SIG-M5 (cell line): ENCODE data around the gene ITGAL.
"Not testable (repeated sequence)": the region's sequence is repeated elsewhere in the genome, so short reads cannot be mapped to it uniquely, and the experiment has no call there.

Source experiments
- DNase-seq: peaks from one replicate; lab custom pipeline; 2025; lab: John Stamatoyannopoulos, UW

ITGAL gene

GRCh38 chr16:30526137-30526822 is 53.7 kb downstream of the ITGAL start, which contains the start of gene ZNF768:
Gene ZNF768 (minus strand): TSS chr16:30526566. CDS start chr16:30526413, 153 bp downstream.
- no peak for DNase-seq

DNA sequence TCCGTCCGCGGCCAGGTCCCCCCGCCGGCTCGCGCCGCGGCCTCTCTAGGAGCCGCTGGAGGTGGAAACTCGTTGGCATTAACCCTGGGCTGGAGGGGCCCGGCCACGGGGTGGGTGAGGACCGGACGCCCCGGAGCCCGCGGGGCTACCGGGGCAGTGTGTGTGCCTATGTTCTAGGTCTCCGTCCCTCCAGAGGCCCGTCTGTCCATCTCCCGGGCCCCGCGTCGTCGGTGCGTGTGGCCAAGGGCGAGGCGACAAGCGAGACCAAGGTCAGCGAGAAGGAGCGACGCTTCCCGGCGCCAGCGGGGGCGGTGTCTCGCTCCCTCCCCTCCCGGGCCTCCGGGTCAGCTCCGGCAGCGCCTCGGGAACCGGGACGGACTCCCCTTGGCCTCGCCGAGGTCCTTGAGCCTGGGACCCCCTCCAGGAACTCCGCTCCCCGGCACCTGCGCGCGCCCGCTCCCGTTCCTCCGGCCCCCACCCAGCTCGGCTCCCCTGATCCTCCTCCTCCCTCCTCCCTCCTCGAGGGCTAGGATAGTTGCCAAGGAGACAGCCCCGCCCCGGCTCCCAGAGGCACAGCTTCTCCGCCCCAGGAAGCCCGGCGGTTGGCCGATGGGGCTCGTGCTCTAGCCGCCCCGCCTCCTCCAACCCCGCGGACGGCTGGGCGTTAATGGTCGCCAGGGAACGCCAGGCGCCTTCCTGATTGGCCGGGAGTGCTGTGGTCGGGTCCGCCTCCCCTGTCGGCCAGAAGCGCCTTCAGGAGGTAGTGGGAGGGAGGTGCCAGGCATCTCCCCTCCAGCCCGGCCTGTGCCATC is 54.5 kb downstream of the ITGAL start:
- DNase-seq, result peak; percentile 75

DNA sequence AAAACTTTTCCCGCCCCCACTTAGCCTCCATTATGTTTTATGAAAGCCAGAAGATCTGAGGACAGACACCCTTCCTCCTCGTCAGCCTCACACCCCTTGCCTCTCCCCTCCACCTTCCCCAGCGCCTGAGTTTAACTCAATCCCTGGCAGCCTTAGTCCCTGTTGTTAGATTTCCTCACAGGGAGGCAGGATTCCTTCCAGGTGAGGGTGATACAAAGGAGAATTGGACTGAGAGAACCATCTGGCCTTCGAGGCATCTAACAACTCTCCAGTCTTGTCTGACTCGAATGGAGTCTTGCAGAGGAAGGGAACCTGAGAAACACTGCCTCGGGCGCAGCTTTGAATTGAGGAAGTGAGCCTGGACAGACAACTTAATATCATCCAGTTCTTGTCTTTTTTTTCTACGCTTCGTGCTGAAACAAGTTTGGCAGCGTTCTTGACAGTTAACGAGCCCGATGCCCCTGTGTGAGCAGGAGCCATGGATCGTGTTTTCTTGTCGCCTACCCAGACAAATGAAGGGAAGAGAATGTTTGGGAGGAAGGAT is 55.2 kb downstream of the ITGAL start:
- peak; percentile 72 for DNase-seq

DNA sequence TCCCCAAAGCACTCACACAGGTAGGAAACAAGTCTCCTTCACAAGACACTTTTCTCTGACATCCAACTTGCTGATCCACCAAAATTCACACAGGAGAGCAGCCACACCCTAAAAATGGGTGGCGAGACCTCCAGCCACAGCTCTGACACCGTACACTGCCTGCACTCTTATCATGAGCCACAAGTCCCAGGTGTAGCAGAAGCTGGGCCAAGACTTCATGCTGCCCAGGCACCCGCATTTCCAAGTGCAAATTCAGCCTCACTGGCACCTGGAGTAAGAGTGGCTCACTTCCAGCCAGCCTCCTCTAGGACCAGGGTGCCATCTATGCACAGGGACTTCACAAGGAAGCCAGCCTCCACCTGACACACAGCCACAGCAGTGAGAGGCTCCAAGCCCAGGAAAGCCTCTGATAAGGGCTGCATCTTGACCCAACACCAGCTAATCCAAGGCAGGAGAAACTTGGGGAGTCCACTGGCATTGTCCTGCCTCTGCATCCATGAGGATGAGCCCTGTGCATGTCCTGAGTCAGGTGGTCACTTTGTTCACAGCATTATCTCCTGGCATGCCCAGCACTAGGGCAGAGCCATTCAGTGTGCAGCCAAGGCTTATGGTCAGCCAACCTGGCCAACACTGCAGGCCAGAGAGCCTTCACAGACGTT is 56.4 kb downstream of the ITGAL start:
- DNase-seq, result no peak

DNA sequence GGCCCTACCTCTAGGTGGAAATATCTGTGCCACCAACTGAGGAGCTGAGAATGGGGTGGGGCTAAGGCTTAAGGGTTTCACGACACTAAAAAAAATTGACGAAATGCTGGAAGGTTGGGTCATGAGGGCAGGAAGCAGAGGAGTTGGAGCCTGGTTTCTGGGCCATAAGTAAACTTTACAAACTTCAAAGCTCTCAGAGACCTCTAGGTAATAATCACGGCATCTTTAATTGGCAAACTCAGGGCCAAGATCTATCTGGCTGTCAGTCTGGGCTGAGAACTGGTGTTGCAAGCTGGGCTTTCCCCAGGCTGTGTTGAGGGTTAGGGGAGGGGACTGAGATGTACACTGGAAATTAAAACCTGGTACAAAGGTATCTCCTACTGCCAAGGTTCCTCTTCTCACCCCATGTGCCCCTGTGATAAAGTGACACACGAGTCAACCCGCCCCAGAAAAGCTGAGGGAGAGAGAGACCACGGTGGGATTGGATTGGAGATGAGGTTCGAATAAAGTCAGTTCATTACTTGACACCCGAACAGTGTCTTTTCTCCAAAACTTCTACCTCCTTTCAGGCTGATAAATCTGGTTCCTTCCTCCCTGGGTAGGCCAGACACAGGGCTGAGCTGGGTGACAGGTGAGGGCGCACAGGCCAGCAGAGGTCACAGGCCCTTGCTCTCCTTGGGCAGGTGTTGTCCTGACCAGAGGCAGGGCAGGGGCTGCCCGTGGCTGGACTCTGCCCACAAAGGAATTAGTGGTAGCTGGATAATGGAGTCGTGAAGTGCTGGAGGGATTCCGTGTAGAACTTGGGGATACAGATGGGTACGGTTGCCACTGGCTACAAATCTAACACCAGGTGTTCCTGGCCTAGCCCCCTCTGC is 57.9 kb downstream of the ITGAL start:
- DNase-seq, result no peak

DNA sequence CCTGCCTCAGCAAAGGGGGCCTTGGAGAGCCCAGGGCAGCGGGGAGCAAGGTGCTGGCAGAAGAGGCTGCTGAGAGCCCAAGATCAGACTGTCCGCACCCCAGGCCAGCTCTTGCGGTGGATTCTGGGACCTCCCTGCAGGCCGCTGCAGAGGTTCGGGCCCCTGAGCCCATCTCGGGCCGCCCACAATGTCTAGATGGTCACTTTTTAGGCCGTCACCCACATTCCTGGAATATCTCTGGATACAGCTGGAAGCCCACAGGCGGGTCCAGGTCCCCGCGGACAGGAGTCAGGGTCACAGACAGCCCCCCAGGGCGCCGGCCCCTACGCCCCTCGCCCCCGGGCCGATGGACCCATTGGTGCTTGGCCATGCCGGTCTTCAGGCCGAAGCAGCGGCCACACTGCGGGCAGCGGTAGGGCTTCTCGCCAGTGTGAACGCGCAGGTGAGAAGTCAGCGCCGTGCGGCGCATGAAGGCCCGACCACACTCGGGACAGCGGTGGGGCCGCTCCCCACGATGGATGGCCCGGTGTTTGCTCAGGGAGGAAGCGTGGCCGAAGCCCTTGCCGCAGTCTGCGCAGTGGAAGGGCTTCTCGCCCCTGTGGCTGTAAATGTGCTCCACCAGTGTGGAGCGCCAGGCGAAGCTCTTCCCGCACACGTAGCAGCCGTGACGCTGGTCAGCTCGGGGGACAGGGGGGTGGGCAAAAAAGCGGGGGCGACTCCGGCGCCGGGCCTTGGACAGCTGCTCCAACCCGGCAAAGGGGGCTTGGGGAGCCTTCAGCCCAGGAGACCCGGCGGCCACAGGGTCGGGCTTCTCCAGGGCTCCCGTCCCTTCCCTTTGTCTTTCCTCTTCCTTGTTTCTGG is 60.0 kb downstream of the ITGAL start:
- no peak for DNase-seq

GRCh38 chr16:30533146-30533522 is 60.6 kb downstream of the ITGAL start:
- DNase-seq, result no peak

- DNase-seq, result no peak
These were observed 61.3 kb downstream of the ITGAL start for GRCh38 chr16:30533748-30534367.

GRCh38 chr16:30534368-30535105 is 62.0 kb downstream of the ITGAL start, which contains the start of gene ZNF747:
Gene ZNF747 (minus strand): TSS chr16:30534858. CDS start chr16:30534679, 179 bp downstream.
- DNase-seq, result no peak

- DNase-seq, result no peak
These were observed 62.7 kb downstream of the ITGAL start for GRCh38 chr16:30535106-30535776.

DNA sequence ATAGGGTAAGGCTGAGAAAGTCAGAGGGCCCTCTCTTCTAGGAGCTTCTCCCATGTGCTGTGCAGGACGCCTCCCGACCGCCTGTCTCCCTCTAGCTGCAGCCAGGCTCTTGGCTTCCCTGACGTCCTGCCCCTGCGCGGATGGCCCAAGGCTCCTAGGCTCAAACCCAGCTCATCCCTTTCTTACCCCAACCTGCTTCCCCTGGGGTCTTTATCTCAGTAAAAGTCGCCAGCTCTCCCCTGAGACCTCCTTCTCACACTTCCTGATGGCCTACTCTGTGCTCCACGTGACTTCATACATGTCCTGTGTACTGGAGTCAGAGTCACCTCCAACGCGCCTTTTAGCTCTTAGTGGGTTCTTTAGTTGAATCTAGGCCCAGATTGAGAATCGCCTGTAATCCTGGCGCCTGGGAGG is 63.2 kb downstream of the ITGAL start:
- DNase-seq, result no peak

DNA sequence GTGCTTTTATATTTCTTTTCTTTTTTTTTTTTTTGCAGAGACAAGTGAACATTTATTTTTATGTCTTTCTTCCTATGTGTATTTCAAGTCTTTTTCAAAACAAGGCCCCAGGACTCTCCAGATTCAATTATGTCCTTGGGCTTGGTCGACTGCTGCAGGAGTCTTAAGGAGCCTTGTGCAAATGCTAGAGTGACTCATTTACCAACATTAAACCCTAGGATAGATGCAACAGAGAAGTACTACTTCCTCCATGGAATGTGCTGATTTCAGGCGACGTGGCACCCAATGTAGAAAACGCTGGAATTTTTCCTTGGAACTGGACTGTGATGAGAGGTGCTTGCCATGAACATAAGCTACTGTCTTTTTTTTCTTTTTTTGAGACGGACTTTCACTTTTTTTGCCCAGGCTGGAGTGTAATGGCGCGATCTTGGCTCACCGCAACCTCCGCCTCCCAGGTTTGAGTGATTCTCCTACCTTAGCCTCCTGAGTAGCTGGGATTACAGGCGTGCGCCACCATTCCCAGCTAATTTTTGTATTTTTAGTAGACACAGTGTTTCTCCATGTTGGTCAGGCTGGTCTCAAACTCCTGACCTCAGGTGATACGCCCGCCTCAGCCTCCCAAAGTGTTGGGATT is 64.0 kb downstream of the ITGAL start:
- not testable (repeated sequence) for DNase-seq

DNA sequence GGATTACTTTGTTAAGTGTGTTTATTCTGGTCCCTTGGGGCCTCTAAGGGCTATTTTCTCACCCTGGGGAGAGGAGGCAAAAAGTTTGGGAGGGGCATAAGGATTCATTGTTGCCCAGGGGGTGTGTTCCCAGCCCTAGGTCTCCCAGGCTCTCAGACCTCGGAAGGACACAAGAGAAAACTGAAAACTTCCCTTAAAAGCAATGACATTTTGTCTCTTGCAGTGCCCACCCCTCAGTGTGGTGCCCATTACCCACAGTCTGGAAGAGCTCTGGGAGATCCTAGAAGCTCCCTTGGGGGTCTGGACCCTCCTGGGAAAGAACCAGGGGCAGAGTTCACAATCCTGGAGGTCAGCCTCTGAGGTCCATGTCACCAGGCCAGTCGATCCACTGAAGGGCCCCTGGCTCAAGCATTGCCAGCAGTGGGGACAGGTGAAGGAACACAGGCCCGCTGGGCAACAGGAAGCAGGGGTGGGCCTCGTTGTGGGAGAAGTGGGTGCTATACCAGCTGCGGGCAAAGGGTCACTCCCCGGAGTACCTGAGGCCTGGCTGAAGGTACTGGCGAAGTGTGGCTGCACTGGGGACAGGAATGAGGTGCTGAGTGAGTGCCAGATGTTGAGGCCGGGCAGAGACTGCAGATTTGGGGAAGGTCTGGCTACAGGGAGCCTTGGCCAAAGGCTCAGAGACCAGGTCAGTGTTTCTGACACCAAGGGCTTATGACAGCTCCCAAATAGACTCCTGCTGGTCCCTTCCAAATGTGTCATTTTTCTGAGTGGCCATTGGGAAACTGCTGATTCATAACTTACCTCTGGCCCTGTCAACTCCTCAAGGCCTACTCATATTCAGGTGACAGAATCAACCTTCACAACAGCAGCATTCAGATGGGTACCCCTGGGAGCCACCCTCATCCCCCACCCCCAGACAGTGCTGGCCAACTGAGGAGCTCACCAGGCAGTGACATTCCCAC is 66.7 kb downstream of the ITGAL start:
- DNase-seq, result no peak

DNA sequence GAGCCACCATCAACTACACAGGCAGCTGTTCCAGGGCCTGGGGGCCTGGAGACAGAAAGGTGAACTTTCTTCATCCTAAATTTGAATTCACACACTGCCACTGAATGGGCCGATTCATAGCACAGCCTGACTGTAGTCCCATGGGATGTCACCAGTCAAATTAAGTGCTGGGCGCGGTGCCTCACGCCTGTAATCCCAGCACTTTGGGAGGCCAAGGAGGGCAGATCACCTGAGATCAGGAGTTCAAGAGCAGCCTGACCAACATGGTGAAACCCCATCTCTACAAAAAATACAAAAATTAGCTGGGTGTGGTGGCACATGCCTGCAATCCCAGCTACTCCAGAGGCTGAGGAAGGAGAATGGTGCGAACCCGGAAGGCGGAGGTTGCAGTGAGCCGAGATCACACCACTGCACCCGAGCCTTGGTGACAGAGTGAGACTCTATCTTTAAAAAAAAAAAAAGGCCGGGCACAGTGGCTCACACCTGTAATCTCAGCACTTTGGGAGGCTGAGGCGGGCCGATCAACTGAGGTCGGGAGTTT is 67.5 kb downstream of the ITGAL start:
- DNase-seq, result not testable (repeated sequence)

- not testable (repeated sequence) for DNase-seq
These were observed 68.4 kb downstream of the ITGAL start for GRCh38 chr16:30540916-30541464.
